Activated CD8-positive, alpha-beta memory T cell treated with anti-CD3 and anti-CD28 coated beads, Interleukin-2, amount 50 U/mL, for 1 hour (primary cell): ENCODE results near the gene ARID5B.

Experiments
- DNase-seq: peaks from one replicate; pipeline ENCODE4 v3.0.0-alpha.2; 2020; ENCODE audit errors: extremely low read depth

ARID5B gene

DNA sequence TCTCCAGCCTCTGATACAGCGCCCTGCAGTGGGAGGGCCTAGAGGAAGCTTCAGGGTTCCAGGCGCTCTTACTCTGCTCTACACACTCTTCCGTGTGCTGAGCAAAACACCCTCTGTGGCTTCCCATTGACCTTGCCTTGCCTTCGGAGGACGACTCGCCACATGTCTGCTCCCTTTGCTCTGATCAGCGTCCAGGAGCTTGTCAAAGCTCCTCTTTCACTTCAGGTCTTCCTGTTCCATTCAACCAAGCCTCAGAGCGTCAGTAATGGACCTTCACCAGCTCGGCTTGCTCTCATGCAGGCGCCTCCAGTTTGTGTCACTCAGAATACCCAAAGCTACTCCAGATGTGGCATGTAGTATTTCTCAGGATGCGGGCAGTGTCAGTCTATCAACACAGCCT lies 173.9 kb downstream of the ARID5B start:
- DNase-seq: no peak

DNA sequence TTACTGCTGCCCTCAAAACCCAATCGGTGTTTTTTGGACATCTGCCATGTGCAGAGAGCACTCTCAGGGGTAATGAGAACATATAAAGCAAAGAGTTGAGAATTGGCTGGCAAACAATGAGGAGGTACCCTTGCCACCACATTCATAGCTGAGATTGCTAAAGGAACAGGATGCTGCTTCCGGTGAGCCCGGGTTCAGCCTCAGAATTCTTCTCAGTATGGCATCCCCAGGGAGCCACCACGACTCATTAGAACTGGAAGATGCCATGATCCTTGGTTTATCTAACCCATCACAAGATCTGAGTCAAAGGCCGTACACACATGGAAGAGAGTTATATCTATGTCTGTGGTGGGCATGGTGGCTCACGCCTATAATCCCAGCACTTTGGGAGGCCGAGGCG lies 174.4 kb downstream of the ARID5B start:
- DNase-seq: no peak

DNA sequence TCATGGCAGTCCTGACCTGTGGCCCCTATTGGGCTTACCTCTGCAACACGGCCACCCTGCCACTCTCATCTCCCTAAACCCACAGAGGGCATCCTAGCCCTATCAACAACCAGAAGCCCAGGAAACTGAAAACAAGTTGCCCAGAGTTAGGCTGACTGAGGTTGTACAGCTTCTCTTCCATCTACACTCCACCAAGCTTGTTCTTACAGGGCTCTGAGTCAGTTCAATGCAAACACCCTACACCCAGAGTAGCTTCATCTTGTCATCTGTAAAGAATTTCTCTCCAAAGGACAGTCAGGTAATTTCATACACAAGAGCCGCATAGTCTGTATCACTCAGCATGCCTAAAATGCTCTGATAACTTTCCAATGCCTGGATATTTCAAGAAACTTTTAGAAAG lies 175.4 kb downstream of the ARID5B start:
- no peak for DNase-seq

DNA sequence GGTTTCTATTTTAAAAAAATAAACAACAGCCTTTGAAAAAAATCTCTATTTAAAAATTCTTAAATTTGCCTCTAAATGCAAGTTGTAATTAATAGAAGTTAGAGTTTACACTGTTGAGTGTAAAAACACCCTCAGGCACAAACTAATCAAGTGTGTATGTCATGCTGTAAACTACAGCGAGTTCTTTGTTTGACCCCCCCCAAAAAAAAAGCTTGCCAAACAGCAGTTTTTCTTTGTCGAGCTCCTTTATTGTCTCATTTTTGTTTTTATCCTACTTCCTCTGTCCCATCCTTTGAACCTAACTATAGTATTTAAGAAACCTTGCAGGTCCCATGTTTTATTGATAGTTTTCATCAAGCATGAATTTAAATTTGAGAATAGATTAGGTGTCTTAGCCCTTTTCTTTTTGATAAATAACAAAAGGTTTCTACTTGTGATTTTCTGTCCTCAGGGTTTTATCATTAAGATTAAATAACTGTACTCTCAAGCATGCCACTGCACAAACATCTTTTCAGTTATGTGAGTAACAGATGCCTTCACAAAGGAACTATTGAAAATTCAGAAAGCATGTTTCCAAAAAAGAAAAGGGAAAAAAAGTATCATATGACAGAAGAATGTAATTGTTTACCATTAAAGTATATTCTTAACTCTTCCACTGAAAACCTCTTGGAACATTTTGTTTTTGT lies 176.0 kb downstream of the ARID5B start:
- no peak for DNase-seq

DNA sequence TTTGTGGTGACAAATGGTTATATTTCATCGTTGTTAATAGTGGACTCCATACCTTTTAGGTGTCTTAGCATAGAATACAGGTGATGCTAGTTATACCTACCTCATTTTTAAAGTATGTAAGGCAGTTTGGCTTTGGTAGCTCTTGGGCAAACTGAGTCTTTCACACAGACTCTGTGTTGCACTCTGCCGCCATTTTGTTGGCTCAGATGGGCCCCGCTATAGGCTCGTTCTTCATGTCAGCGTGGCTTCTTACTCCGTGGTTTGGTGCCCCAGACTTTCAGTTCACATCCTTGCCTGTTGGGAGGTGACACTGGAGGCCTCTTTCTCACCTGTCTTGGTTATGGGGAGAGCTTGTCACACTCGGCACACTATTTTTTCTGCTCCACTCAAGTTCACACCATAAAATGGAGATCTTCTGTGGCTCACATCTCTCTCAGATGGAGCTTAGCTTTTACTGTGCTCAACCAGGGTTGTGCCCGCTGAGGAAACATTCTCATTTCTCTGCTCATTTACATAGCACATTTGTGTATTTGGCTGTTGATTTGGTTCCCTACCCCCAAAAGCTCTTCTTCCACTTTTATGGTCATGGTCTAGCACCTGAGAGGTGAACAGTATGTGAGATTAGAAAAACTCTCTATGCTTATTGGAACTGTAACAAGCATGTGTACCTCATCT lies 178.5 kb downstream of the ARID5B start:
- DNase-seq: no peak

DNA sequence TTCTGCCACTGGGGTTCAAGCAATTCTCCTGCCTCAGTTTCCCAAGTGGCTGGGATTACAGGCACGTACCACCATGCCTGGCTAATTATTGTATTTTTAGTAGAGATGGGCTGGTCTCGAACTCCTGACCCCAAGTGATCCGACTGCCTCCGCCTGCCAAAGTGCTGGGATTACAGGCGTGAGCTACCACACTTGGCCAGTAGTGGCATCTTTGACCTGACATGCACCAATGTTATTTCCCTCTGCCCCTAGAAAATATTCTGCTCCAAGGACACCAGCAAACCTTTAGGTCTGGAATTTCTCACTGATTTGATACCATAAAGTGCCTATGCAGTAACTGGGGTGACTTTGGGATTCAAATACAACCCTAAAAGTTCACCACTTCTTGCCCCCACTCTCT lies 179.4 kb downstream of the ARID5B start:
- no peak for DNase-seq

DNA sequence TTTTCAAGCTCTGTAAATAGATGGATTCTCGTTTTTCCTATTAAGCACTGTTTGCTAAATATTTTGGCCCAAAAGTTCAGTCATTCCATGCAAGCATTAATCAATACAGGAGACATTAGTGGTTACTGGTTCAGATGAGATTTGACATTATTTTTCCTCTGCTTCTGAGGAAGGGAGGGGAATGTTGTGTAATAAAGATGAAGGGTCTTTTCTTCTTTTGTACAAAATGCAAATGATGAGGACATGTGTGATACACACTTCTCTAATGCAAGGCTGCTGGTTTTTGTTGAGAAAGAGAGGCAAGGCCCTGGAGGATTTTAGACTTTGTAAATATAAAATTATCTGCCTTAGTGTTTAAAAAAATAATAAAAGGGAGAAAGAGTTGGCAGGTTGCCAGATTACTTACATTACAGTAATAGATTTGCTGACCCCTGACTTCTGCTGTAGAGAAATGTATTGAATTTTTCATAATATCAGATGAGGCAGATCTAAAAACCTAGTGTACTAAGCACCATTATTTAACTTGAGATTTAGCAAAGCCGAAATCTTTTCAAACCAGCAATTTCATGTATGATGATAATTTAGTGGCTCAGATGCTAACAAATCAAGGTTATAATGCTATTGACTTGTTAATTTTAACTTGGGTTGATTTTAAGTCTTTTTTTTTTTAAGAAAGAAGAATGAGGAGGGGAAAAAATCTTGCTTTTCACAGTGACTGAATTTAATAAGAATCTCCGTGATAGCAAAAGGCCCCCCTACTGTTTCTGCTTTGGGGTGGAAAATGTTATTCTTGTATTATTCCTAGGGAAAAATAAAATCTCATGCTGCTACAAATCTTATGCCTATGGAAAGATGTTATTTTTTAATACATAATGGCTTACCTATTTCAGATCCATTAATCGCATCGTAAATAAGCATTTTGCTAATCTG lies 180.1 kb downstream of the ARID5B start:
- no peak for DNase-seq

DNA sequence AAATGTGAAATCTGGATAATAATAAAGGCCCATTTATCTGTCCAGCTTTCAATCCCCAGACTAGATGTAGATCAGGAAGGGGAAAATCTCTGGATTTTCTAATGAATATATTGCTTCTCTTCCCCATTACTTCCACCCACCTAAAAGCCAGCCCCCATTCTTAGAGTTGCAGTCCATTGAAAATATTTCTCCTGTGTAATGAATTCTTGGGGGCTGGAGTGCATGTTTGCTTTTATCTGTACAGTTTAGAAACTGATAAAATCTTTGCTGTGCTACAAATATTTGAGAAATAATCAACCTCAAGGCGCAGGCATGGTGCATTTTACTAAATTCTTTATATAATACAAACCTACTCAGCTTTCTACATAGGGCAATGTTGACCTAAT lies 180.8 kb downstream of the ARID5B start:
- DNase-seq: no peak

DNA sequence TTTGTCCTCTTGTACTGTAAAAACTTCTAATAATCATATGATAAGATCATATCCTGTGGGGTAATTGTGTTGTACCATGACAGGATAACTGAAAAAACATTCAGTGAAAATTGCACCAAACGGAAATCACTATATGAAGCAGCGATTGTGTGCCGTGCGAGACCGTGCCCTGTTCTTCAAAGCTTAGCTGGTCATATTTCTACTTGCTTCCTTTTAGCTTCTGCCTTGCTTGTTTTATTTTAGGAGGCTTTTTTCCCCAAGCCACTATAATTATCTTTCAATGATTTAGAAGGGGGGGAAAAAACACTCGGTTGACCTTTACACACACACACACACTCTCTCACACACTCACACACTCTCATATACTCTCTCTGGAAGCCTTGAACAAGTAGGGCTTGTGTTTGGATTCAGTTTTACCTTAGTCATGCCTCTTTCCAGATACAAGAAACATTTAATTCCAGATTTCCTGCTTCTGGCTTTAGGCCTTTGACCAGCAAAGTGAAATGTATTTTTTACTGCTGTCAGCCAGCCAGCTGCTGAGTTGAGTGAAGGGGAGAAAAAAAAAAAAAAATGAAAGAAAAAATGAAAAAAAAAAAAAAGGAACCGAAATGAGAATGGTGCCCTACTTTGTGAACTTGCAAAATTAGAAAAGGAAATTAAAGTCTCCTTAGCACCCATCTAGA lies 181.4 kb downstream of the ARID5B start:
- no peak for DNase-seq

DNA sequence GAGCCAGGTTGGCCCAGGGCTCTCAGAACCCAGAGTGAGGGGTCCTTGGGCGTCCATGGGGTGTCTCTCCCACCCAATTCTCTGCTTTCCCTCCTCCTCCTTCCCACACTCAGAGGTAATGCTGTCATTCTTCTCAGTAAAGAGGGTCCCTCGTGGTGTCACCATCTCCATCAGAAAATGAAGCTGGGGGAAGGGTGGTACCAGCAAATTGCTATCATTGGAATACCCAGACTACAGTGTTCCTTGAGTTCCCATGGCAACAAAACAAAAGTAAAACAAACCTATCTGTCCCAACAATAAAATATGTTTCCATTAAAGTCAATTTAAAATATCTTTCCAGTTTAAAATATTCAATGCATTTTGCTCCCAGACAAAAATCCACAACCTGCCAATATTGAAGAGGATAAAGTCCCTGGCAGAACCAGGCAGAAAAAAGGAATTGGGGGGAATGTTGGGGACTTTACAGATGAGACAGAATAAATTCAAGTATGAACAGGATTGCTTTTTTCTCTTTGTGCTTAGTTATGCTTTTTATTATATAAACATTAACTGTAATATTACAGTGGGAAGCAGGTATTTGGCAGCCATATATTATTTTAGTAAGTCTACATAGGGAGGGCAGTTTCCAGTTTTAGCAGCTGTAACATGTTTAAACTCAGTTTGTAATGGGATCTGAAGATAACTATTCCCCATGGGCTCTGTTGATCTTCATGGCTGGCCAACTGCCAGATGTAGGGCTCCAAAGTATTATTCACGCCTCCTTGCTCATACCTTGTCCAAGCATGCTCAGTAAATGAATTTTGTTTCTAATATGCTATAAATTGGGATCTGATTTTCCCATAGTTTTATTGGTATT lies 182.1 kb downstream of the ARID5B start:
- DNase-seq: no peak

DNA sequence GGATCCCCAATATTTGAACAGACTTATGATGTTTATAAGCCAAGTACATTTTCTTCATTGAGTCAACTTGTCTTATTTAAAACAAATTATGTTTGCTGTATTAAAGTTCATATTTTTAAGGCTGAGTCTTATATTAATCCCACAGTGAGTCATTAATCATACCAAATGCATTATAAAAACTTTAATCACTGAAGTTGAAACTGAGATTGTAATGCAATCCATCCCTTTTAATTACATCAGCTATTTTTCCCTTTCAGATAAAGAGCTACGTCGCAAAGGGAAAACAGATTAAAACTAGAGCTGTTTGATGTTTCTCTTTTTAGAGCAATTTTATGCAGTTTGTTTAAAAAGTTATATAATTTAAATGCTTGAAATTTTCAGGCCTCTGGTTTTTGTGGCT lies 183.0 kb downstream of the ARID5B start:
- no peak for DNase-seq

DNA sequence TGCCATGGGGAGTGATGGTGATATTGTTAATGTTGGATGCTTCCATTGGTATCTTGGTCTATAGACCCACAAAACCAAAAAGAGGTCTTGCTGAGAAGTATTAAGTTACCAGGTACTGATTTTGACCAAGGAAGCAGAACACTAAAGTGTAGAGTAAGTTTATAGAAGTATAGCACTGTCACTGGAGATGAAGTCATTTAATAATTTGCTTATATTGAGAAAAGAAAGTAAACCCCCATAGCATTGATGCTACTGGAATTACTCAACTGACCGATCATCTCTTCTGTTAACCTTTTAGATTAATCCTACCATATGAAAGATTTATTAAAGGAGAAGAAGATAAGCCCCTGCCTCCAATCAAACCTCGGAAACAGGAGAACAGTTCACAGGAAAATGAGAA lies 183.9 kb downstream of the ARID5B start:
- no peak for DNase-seq

DNA sequence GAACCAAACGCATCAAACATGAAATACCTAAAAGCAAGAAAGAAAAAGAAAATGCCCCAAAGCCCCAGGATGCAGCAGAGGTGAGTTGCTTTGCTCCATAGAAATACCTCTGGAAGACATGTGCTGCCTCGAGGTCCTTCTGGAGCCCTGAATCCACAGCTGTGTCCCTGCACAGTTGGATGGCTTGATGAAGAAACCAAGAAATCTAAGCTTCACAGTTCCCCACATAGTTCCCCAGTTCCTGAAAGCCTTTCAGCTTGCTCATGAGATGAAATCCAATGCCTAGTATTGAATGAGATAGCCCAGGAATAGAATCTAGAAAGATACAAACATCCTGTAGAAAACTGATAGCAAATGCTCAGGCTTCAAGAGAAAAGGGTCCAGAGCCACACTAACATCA lies 184.3 kb downstream of the ARID5B start:
- no peak for DNase-seq

DNA sequence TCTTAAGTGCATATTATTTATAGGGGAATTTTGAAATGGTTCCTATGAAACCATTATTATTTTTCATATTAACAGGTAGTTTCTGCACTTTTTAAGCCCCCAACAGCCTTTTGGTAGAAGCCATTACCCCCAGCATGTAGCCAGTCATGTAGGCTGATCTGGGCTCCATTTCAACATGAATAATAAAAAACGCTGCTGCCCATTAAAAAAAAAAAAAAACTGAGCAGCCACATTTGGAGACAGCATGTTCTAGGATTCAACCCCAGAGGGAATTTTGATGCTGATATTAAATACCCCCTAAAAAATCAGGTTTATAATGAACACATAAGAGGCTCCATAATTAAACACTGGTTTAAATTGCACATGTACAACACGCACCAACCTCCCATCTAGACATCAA lies 185.8 kb downstream of the ARID5B start:
- DNase-seq: no peak

DNA sequence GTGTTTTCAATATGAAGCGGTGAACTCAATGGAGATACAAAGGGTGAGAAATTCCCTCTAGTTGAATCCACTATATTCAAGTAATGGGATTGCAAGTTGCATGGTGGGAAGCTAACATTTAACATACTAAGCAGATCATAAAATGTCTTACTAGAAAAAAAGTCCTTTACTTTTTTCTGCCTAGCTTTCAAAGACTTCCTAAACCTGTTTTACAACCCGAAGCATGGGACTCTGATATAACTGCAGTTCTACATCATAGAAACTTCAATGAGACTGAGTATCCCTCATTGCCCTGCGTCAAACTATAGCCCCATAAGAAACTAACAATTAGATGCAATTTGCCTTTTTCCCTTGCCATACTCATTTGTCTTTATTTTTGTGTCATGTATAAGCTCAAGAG lies 187.3 kb downstream of the ARID5B start:
- DNase-seq: no peak

DNA sequence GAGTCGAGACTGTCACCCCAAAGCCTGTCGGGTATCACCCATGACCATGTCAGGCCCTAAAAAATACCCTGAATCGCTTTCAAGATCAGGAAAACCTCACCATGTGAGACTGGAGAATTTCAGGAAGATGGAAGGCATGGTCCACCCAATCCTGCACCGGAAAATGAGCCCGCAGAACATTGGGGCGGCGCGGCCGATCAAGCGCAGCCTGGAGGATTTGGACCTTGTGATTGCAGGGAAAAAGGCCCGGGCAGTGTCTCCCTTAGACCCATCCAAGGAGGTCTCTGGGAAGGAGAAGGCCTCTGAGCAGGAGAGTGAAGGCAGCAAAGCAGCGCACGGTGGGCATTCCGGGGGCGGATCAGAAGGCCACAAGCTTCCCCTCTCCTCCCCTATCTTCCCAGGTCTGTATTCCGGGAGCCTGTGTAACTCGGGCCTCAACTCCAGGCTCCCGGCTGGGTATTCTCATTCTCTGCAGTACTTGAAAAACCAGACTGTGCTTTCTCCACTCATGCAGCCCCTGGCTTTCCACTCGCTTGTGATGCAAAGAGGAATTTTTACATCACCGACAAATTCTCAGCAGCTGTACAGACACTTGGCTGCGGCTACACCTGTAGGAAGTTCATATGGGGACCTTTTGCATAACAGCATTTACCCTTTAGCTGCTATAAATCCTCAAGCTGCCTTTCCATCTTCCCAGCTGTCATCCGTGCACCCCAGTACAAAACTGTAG lies 191.0 kb downstream of the ARID5B start:
- DNase-seq: no peak

DNA sequence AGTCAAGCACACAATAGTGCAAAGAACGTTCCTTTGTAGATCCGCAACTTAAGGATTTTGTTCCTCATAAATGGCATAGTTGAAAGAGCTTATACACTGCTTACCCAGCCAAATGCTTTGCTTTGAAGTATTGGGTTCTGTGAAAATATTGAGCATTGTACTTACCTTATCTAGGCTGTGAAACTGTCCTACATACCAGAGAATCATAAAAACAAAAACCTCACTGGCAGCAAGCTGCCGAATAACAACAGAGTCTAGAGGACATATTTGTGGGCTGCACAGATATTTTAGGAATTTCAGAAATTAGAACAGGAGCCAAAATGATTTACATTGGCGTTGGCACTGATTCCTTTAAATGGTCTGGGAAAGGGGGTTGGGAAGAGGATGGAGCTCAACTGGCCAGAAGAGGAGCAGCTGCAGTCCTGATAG lies 192.4 kb downstream of the ARID5B start:
- DNase-seq: no peak

DNA sequence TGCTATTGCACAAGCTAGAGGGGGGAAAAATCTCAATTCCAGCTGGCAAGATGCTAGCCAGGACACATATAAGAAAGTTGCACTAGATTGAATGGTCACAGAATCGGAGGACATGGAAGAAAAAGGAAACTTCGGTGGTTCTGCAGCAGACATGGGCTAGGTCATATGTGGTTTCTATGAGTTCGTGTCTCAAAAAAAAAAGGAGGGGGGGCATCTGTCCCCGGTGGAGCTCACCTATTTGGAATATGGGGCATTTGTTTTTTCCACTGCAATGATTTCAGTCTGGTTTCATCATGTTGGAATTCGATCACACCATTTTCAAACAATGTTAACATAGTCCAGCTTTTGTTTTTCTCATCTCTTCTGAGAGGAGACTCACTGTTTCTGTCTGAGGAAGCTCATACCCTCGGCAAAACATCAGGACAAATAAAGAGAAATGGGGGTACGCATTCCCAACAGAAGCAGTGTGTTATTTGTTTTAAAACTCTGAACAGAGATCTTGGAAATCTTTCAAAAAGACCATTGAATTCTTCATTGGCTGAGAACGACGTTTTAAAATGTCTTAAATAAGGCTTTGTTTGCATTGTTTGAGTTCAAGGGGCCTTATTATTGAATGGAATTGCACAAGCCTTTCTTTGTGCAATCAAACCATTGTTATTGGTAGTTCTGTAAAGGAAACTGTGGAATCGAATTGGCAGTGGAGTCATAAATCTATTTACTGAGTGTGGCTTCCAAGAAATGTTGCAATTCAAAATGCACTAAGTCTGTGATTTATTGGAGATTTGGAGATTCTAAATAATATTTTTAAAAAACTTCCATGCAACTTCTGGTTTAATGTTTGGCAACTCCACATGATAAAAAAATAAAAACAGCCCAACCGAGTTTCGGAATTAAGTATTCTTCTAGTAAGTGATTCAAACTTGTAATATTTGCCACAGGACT lies 194.0 kb downstream of the ARID5B start:
- no peak for DNase-seq

DNA sequence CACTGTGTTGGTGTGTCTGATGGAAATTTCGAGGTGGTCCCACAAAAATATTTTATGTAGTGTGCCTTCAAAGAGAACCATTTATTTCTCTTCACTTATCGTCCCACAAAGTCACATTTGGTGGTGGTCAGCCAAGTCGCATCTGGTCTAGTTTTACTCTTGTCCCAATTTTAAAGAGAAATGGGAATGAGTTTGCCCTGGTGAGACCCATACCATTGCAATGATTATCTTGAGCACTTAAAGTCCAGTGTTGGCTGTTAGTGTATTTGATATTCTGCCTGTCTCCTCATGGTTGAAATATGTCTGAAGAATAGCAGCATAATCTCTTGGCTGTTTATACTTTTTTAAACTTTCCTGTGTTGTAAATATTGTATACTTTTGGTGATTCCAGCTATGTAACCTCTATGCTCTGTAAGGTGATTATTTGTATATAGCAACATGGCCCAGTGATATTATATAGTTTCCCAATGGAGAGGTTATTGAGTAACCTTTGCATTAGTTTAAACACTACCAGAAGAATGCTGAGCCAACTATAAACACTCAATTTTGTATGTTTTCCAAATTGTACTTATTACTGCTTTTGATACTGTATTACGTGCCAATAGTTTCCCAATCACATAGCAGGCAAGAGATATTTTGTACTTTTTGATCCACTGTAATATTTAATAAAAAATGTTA lies 194.9 kb downstream of the ARID5B start:
- no peak for DNase-seq
